ENCODE measurements around the gene CCIN. TPM values are rescaled to one million over a fixed set of nuclear protein-coding genes. Genes with fewer than 3 reads are reported as not detected.

Gene CCIN
- total and polyA plus RNA-seq, 2 experiments from 2014 or later, result 1.4 to 2.8 TPM

DNA sequence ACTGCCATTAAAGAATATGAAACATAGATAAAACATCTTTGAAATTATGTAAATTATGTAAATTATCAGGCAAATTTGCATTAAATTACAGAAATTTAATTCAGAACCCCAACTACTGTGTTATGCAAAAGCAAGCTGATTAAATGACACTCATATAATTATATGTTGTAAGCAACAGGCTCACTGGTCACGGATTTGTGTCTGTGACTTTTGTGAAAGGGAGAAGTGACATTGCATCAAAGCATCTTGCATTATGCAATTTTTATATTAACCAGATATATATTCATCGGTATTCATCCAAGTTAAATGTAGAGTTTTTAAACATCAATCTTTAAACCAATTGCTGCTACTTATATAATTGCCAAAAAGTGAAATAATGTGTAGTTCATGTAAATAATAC, 45.7 kb upstream of the CCIN start:
- no peak overlapping the region for H3K9ac ChIP-seq
- H3K9me3 ChIP-seq (ENCODE audit: low read depth), result no peaks in the 10 kb centered on the region
- H3K4me3 ChIP-seq, result no peak overlapping the region
- no peaks in the 10 kb centered on the region for H3K9me2 ChIP-seq (ENCODE audit: insufficient read depth)
- H2AFZ ChIP-seq, result no peak overlapping the region
- H3K4me1 ChIP-seq (ENCODE audit: insufficient read depth), result no peaks in the 10 kb centered on the region
- in situ Hi-C loops (cut with MboI), result no loop called here
- DNase-seq, result no peak
- H4K20me1 ChIP-seq (ENCODE audit: insufficient read depth), result no peaks in the 10 kb centered on the region
- 97% methylated on average over 2 of the region's 2 CpGs for WGBS, 2 experiments (ENCODE audit: low coverage in 1 of 2, low lambda C conversion rate in 2 of 2, missing lambda C conversion rate in 2 of 2)
- H3K79me2 ChIP-seq (ENCODE audit: insufficient read depth), result no peaks in the 10 kb centered on the region; the same call in 1 of the 2 replicates
- TF ChIP-seq EZH2 (IDR thresholded peaks at IDR 0.05; ENCODE audit: insufficient read depth, poor library complexity, severe bottlenecking) (no peak), EZH2phosphoT487 (IDR thresholded peaks at IDR 0.05; ENCODE audit: insufficient read depth, low read depth) (no peak)
- H3K4me2 ChIP-seq (ENCODE audit: unreplicated experiment), result no peak overlapping the region
- H3K36me3 ChIP-seq (ENCODE audit: low read depth), result peaks cover 58% of the 10 kb centered on the region
- no peaks in the 10 kb centered on the region for H3K27me3 ChIP-seq (replicated peaks; ENCODE audit: insufficient read depth)
- no peak overlapping the region for H3K27ac ChIP-seq
- peaks cover 45% of the 10 kb centered on the region for H3F3A ChIP-seq (ENCODE audit: insufficient read depth)

DNA sequence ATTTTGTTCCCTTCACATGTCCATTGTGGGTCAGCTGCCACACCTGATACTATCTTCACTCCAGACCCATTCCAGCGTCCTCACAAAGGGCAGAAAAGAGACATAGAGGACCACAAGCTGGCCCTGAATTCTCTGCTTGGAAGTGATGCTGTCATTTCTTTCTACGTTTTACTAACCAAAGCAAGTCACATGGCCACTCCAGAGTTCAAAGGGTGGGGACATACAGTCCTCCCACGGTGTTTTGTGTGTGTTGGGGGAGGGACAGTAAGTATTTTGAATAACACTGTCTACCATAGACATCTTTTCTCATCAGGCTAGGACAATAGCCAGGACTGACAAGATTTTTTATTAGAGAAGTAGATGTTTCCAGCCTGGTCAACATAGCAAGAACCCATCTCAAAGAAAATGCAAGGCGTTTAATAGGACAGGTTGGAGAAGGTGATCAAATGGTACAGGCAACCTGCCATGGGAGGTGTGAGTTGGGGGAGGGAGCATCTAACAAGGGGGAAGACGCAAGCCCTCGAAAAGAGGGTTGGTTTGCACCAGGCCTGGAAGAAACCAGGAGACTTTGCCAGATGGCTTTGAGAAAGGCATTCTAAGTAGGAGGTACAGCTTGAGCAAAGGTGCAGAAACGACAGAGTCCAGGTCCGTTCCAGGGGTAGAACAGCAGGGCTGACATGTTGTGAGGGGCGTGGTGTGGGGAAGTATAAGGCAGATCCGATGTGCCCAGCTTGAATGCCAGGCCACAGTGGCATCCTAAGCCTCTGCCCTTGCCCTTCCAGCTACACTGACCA, 43.9 kb upstream of the CCIN start:
- in situ Hi-C loops (cut with MboI), result no loop called here
- 58 to 60% methylated on average over 10 of the region's 10 CpGs for WGBS, 2 experiments (ENCODE audit: low coverage in 1 of 2, low lambda C conversion rate in 2 of 2, missing lambda C conversion rate in 2 of 2)
- H3K27ac ChIP-seq, result no peak overlapping the region
- DNase-seq, result no peak
- H3K9me2 ChIP-seq (ENCODE audit: insufficient read depth), result no peaks in the 10 kb centered on the region
- no peaks in the 10 kb centered on the region for H4K20me1 ChIP-seq (ENCODE audit: insufficient read depth)
- H3K4me2 ChIP-seq (ENCODE audit: unreplicated experiment), result no peak overlapping the region
- no peaks in the 10 kb centered on the region; the same call in 1 of the 2 replicates for H3K79me2 ChIP-seq (ENCODE audit: insufficient read depth)
- H3K4me1 ChIP-seq (ENCODE audit: insufficient read depth), result no peaks in the 10 kb centered on the region
- TF ChIP-seq EZH2phosphoT487 (IDR thresholded peaks at IDR 0.05; ENCODE audit: insufficient read depth, low read depth) (no peak), EZH2 (IDR thresholded peaks at IDR 0.05; ENCODE audit: insufficient read depth, poor library complexity, severe bottlenecking) (no peak)
- H3K27me3 ChIP-seq (replicated peaks; ENCODE audit: insufficient read depth), result no peaks in the 10 kb centered on the region
- H3K36me3 ChIP-seq (ENCODE audit: low read depth), result peaks cover 47% of the 10 kb centered on the region
- H3F3A ChIP-seq (ENCODE audit: insufficient read depth), result peaks cover 40% of the 10 kb centered on the region
- no peak overlapping the region for H3K4me3 ChIP-seq
- H3K9ac ChIP-seq, result no peak overlapping the region
- no peak overlapping the region for H2AFZ ChIP-seq
- no peaks in the 10 kb centered on the region for H3K9me3 ChIP-seq (ENCODE audit: low read depth)

DNA sequence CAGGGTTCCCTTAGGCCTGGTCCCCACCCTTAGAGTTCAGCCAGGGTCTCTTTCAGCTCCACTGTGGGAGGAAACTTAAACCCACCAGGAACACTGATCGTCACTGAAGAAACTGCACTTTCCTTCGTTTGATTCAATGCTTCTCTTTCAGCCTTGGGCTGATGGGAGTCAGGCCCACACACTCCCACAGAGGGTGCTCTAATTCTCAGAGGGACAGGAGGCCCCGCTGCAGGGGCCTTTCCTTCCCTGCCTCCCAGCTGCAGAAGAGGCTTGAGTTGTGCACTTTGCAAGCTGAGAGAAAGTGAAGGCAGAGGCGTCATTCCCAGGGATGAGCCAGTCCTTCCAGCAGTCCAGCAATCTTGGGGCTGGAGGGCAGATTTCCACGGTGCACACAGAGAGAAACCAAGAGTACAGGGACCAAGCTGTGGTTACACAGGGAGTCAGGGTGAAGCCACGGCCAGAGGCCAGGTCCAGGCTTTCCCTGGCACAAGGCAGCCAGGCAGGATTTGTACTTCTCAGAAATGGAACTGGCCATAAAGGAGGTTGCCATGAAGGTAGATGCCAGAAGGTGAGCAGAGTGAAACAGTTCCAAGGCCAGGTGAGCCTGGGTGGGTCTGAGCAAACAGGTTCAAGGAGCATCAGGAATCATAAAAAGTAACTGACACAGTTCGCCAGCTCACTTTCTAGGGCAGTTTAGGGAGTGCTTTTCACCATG, 43.0 kb upstream of the CCIN start:
- peaks cover 41% of the 10 kb centered on the region for H3K36me3 ChIP-seq (ENCODE audit: low read depth)
- H3K9me2 ChIP-seq (ENCODE audit: insufficient read depth), result no peaks in the 10 kb centered on the region
- H3K9me3 ChIP-seq (ENCODE audit: low read depth), result no peaks in the 10 kb centered on the region
- no peak for TF ChIP-seq EZH2 (IDR thresholded peaks at IDR 0.05; ENCODE audit: insufficient read depth, poor library complexity, severe bottlenecking)
- TF ChIP-seq EZH2phosphoT487 (IDR thresholded peaks at IDR 0.05; ENCODE audit: insufficient read depth, low read depth), result no peak
- 58 to 61% methylated on average over 7 of the region's 7 CpGs for WGBS, 2 experiments (ENCODE audit: low coverage in 1 of 2, low lambda C conversion rate in 2 of 2, missing lambda C conversion rate in 2 of 2)
- no peak for DNase-seq
- no peak overlapping the region for H3K4me3 ChIP-seq
- no peaks in the 10 kb centered on the region for H3K27me3 ChIP-seq (replicated peaks; ENCODE audit: insufficient read depth)
- no peak overlapping the region for H2AFZ ChIP-seq
- no peak overlapping the region for H3K4me2 ChIP-seq (ENCODE audit: unreplicated experiment)
- H3K4me1 ChIP-seq (ENCODE audit: insufficient read depth), result no peaks in the 10 kb centered on the region
- H3K79me2 ChIP-seq (ENCODE audit: insufficient read depth), result no peaks in the 10 kb centered on the region
- H3K9ac ChIP-seq, result no peak overlapping the region
- in situ Hi-C loops (cut with MboI), result no loop called here
- H4K20me1 ChIP-seq (ENCODE audit: insufficient read depth), result no peaks in the 10 kb centered on the region
- peaks cover 35% of the 10 kb centered on the region for H3F3A ChIP-seq (ENCODE audit: insufficient read depth)
- H3K27ac ChIP-seq, result no peak overlapping the region

DNA sequence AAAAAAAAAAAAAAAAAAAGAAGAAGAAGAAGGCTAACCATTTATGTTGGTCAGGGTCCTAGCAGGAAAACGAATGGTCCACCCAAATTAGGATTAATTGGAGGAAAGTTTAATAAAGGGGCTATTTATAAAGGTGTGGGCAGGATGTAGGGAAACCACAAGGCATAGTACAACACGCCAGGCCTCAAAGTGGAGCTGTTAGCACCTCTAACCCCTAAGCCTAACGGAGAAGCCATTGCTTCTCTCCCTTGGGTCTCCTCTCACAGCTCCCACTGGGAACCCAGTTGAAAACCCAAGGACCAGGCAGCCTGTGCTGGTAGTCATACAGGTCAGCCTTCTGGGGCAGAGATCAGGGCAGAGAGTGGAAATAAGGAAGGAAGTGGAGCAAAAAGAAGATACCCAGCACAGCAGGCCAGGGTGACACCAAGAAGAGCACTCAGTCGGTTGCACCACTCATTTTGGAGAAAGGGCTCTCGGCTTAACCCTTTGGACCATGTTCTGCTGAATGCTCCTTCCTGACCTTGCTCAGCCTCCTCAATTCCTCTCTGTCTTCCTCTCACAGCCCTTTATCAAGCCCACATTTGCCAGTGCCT, 41.4 kb upstream of the CCIN start:
- WGBS, 2 experiments (ENCODE audit: low coverage in 1 of 2, low lambda C conversion rate in 2 of 2, missing lambda C conversion rate in 2 of 2), result 76 to 78% methylated on average over 5 of the region's 5 CpGs

More for the DNA sequence above, 41.4 kb upstream of the CCIN start:
- no peak overlapping the region for H3K4me3 ChIP-seq
- DNase-seq, result no peak
- H3F3A ChIP-seq (ENCODE audit: insufficient read depth), result peaks cover 36% of the 10 kb centered on the region
- peaks cover 26% of the 10 kb centered on the region for H3K36me3 ChIP-seq (ENCODE audit: low read depth)
- no peaks in the 10 kb centered on the region for H3K9me2 ChIP-seq (ENCODE audit: insufficient read depth)
- no peaks in the 10 kb centered on the region for H4K20me1 ChIP-seq (ENCODE audit: insufficient read depth)
- no peak overlapping the region for H3K4me2 ChIP-seq (ENCODE audit: unreplicated experiment)
- in situ Hi-C loops (cut with MboI), result no loop called here
- H2AFZ ChIP-seq, result no peak overlapping the region
- H3K9ac ChIP-seq, result no peak overlapping the region
- H3K4me1 ChIP-seq (ENCODE audit: insufficient read depth), result no peaks in the 10 kb centered on the region
- no peaks in the 10 kb centered on the region for H3K9me3 ChIP-seq (ENCODE audit: low read depth)
- H3K27ac ChIP-seq, result no peak overlapping the region
- H3K79me2 ChIP-seq (ENCODE audit: insufficient read depth), result no peaks in the 10 kb centered on the region
- no peaks in the 10 kb centered on the region for H3K27me3 ChIP-seq (replicated peaks; ENCODE audit: insufficient read depth)
- TF ChIP-seq EZH2 (IDR thresholded peaks at IDR 0.05; ENCODE audit: insufficient read depth, poor library complexity, severe bottlenecking) (no peak), EZH2phosphoT487 (IDR thresholded peaks at IDR 0.05; ENCODE audit: insufficient read depth, low read depth) (no peak)

Measured in GM23248 (cell line).